ENCODE data around the gene MYOG.

MYOG gene

GRCh38 chr1:203046984-203047630 is 38.7 kb downstream of the MYOG start:
- no peak for DNase-seq (ENCODE audit: low read depth, low spot score)

- DNase-seq (ENCODE audit: low read depth, low spot score): no peak
These were observed 39.8 kb downstream of the MYOG start for GRCh38 chr1:203045821-203046594.

- DNase-seq (ENCODE audit: low read depth, low spot score): no peak
These were observed 40.5 kb downstream of the MYOG start for GRCh38 chr1:203045336-203045735.

GRCh38 chr1:203044546-203045250 is 41.1 kb downstream of the MYOG start:
- DNase-seq (ENCODE audit: low read depth, low spot score): no peak

GRCh38 chr1:203043830-203044545 is 41.8 kb downstream of the MYOG start:
- no peak for DNase-seq (ENCODE audit: low read depth, low spot score)

- DNase-seq (ENCODE audit: low read depth, low spot score): no peak
These were observed 44.4 kb downstream of the MYOG start for GRCh38 chr1:203041351-203041932.

- no peak for DNase-seq (ENCODE audit: low read depth, low spot score)
These were observed 45.1 kb downstream of the MYOG start for GRCh38 chr1:203040513-203041275.

- no peak for DNase-seq (ENCODE audit: low read depth, low spot score)
These were observed 46.0 kb downstream of the MYOG start for GRCh38 chr1:203039609-203040512.

GRCh38 chr1:203038891-203039608 is 46.8 kb downstream of the MYOG start:
- no peak for DNase-seq (ENCODE audit: low read depth, low spot score)

- no peak for DNase-seq (ENCODE audit: low read depth, low spot score)
These were observed 47.5 kb downstream of the MYOG start for GRCh38 chr1:203038217-203038741.

GRCh38 chr1:203037509-203038190 is 48.2 kb downstream of the MYOG start:
- DNase-seq (ENCODE audit: low read depth, low spot score): no peak

- DNase-seq (ENCODE audit: low read depth, low spot score): no peak
These were observed 49.3 kb downstream of the MYOG start for GRCh38 chr1:203036537-203036936.

- no peak for DNase-seq (ENCODE audit: low read depth, low spot score)
These were observed 49.7 kb downstream of the MYOG start for GRCh38 chr1:203036135-203036534.

GRCh38 chr1:203035111-203036000 is 50.5 kb downstream of the MYOG start:
- DNase-seq (ENCODE audit: low read depth, low spot score): no peak

- no peak for DNase-seq (ENCODE audit: low read depth, low spot score)
These were observed 51.2 kb downstream of the MYOG start for GRCh38 chr1:203034422-203035110.

- no peak for DNase-seq (ENCODE audit: low read depth, low spot score)
These were observed 51.9 kb downstream of the MYOG start for GRCh38 chr1:203033917-203034316.

GRCh38 chr1:203033287-203033686 is 52.5 kb downstream of the MYOG start:
- DNase-seq (ENCODE audit: low read depth, low spot score): no peak
